K562 (cell line): Measurements from ENCODE around the gene LRRK1. TPM values are rescaled to one million over a fixed set of nuclear protein-coding genes. Genes with fewer than 3 reads are reported as not detected.

Experiments
- CHCHD3 ChIP-seq: fragments of 250-450 bp; sonication (Bioruptor Pico); IDR thresholded peaks from 2 replicates; pipeline ENCODE4 v2.1.2; 2022; ENCODE audit warnings: mild to moderate bottlenecking
- NR2C1 ChIP-seq, 2 experiments: fragments of 450-650 bp; IDR thresholded peaks; 2 replicates each; pipeline ENCODE4 v1.6.1; 2017; ENCODE audit warnings: mild to moderate bottlenecking in 2 of 2, antibody characterized with exemption in 1 of 2, inconsistent platforms in 1 of 2, missing compliant biosample characterization in 1 of 2, missing genetic modification characterization in 1 of 2
- polyA plus RNA-seq, 8 experiments: library from polyadenylated mRNA; depleted of rRNA in 4 of 8; stranded (reverse) in 5 of 8; unstranded in 3 of 8; fragments of >200 nt; fragmentation: Nextera tagmentation in 2 of 8; fragmentation: Illumina TruSeq in 1 of 8; extraction: Ambion mirVana in 2 of 8; extraction: Trizol in 1 of 8; gene quantifications; 2 replicates each; pipeline versions ENCODE4 v1.2.1 to v1.2.3, GENCODE V29; 2011 to 2014; ENCODE audit warnings: inconsistent platforms in 1 of 8, missing spikeins in 1 of 8
- total RNA-seq, 7 experiments: library from RNA; depleted of rRNA in 6 of 7; stranded (reverse); fragments of >200 nt in 6 of 7; fragmentation: Illumina TruSeq in 2 of 7; extraction: Trizol in 2 of 7; gene quantifications; 2 replicates each; pipeline versions ENCODE4 v1.2.1 to v1.2.3, GENCODE V29; 2011 to 2021; ENCODE audit warnings: low replicate concordance in 1 of 7
- TF ChIP-seq, protein P1 (sequence below), 2 experiments: fragments of 450-650 bp in 1 of 2; sonication (generic) in 1 of 2; formaldehyde crosslinking in 1 of 2; IDR thresholded peaks; 2 replicates each; pipeline versions ENCODE4 v1.7.1 to v1.9.0; 2016 to 2022; ENCODE audit warnings: inconsistent platforms in 1 of 2, mild to moderate bottlenecking in 1 of 2, missing genetic modification reagents in 1 of 2
- TF ChIP-seq, protein P2 (sequence below): fragments of 250-450 bp; sonication (Bioruptor Pico); IDR thresholded peaks from 2 replicates; pipeline ENCODE4 v1.4.0; 2020; ENCODE audit warnings: mild to moderate bottlenecking

Gene LRRK1
- total and polyA plus RNA-seq, 9 of the 15 experiments (the other 6 are each of a cell fraction or from before 2014, with no cell fraction given): 0.01 to 1.5 (median 0.11) TPM

DNA sequence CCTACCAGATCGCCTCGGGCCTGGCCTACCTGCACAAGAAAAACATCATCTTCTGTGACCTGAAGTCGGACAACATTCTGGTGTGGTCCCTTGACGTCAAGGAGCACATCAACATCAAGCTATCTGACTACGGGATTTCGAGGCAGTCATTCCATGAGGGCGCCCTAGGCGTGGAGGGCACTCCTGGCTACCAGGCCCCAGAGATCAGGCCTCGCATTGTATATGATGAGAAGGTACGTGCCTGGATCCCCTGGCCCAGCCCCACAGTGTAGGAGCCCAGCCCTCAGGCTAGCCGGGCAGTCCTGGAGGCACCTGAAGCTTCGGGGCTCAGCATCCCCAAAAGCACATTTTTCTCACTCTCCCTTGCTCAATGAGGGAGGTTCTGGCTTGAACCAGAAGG is 135.8 kb downstream of the LRRK1 start (continued):
- TF ChIP-seq, protein P1, sequence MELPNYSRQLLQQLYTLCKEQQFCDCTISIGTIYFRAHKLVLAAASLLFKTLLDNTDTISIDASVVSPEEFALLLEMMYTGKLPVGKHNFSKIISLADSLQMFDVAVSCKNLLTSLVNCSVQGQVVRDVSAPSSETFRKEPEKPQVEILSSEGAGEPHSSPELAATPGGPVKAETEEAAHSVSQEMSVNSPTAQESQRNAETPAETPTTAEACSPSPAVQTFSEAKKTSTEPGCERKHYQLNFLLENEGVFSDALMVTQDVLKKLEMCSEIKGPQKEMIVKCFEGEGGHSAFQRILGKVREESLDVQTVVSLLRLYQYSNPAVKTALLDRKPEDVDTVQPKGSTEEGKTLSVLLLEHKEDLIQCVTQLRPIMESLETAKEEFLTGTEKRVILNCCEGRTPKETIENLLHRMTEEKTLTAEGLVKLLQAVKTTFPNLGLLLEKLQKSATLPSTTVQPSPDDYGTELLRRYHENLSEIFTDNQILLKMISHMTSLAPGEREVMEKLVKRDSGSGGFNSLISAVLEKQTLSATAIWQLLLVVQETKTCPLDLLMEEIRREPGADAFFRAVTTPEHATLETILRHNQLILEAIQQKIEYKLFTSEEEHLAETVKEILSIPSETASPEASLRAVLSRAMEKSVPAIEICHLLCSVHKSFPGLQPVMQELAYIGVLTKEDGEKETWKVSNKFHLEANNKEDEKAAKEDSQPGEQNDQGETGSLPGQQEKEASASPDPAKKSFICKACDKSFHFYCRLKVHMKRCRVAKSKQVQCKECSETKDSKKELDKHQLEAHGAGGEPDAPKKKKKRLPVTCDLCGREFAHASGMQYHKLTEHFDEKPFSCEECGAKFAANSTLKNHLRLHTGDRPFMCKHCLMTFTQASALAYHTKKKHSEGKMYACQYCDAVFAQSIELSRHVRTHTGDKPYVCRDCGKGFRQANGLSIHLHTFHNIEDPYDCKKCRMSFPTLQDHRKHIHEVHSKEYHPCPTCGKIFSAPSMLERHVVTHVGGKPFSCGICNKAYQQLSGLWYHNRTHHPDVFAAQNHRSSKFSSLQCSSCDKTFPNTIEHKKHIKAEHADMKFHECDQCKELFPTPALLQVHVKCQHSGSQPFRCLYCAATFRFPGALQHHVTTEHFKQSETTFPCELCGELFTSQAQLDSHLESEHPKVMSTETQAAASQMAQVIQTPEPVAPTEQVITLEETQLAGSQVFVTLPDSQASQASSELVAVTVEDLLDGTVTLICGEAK (IDR thresholded peaks at IDR 0.05): no peak
- TF ChIP-seq, protein P1 (CRISPR knock-in tag; IDR thresholded peaks at IDR 0.05): no peak
- TF ChIP-seq NR2C1 (IDR thresholded peaks at IDR 0.05) (no peak), NR2C1 (tag; IDR thresholded peaks at IDR 0.05) (no peak), CHCHD3 (no peak)
- TF ChIP-seq, protein P2, sequence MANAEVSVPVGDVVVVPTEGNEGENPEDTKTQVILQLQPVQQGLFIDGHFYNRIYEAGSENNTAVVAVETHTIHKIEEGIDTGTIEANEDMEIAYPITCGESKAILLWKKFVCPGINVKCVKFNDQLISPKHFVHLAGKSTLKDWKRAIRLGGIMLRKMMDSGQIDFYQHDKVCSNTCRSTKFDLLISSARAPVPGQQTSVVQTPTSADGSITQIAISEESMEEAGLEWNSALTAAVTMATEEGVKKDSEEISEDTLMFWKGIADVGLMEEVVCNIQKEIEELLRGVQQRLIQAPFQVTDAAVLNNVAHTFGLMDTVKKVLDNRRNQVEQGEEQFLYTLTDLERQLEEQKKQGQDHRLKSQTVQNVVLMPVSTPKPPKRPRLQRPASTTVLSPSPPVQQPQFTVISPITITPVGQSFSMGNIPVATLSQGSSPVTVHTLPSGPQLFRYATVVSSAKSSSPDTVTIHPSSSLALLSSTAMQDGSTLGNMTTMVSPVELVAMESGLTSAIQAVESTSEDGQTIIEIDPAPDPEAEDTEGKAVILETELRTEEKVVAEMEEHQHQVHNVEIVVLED (CRISPR knock-in tag): no peak
